Stimulated activated CD8-positive, alpha-beta memory T cell treated with anti-CD3 and anti-CD28 coated beads, Interleukin-7, amount 100 ng/mL, for 1 hour (primary cell): ENCODE data around the gene PNMA8A.
"Not testable (repeated sequence)": the region's sequence is repeated elsewhere in the genome, so short reads cannot be mapped to it uniquely, and the experiment has no call there.

Experiments used
- DNase-seq, 2 donors: peaks; one replicate each; pipeline ENCODE4 v3.0.0-alpha.2; 2020; ENCODE audit warnings: low read depth in 2 of 2

The PNMA8A gene

DNA sequence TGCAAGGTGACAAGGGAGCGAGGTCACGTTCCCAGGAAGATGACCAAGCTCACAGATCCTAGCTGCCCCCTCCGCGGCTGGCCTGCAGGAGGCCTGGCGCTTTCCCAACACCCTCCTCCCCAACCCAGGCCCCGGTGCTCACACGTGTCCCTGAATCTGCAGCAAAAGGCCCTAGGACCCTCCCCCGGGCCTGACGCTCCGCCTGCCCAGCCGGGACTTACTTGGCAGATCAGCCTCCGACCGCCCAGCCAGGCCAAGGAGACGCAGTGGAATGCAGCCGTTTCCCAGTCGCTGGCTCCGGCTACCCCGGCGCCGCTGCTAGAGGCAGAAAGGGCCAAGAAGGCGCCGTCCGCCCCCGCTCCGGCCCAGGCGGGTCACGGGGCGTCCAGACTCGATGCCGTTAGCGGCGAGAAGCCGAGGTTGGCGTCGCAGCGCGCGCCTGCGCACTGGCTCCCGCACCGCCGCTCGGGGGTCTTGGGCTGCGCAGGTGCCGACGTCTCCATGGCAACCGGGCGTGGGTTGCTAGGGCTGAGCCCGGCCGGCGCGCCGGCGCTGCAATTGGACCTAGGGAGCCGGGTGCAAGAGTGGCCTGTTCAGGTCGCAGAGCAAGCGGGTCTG lies at the start of gene PNMA8A:
PNMA8A (minus strand) TSS at position 448 of the 618 bp plus-strand sequence. CDS start 528 bp downstream, outside the sequence.
- no peak for DNase-seq

- DNase-seq: no peak
Observed at GRCh38 chr19:46520616-46521015, 49.3 kb upstream of the PNMA8A start.

GRCh38 chr19:46517471-46517870 lies 46.1 kb upstream of the PNMA8A start:
- no peak for DNase-seq

- DNase-seq: no peak
Observed at GRCh38 chr19:46515879-46516350, 44.6 kb upstream of the PNMA8A start.

- no peak for DNase-seq
Observed at GRCh38 chr19:46515290-46515609, 43.9 kb upstream of the PNMA8A start.

- no peak for DNase-seq
Observed at GRCh38 chr19:46514589-46515289, 43.4 kb upstream of the PNMA8A start.

DNA sequence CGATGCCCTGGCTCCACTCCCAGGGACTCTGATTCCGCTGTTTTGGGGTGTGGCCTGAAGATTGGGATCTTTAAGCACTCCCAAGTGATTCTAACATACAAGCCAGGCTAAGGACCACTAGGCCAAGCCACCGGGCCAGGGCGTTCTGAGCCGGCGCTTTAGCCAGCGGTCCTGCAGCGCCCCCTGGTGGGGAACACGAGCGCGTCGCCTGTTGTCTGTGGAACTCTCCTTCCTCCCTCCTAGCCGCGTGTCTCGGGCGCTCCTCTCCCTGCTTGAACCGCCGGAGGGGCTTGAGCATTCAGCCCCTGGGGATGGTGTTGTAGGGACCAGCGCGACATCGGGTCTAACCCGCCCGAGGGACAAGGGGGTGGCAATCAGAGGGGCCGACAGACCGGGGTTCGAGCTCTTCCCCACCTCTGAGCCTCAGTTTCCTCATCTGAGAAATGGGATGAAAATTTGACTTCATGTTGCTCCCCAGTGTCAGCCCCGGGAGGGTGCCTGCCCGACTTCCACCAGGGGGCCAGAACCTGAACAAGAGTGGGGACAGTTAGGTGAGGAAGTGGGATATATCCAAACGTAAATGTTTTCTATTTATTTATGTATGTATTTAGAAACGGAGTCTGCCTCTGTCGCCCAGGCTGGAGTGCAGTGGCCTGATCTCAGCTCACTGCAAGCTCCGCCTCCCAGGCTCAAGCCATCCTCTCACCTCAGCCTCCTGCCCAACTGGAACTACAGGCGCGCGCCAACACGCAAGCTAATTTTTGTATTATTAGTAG lies 42.3 kb upstream of the PNMA8A start:
- DNase-seq: peak; percentile 54 to 72

DNA sequence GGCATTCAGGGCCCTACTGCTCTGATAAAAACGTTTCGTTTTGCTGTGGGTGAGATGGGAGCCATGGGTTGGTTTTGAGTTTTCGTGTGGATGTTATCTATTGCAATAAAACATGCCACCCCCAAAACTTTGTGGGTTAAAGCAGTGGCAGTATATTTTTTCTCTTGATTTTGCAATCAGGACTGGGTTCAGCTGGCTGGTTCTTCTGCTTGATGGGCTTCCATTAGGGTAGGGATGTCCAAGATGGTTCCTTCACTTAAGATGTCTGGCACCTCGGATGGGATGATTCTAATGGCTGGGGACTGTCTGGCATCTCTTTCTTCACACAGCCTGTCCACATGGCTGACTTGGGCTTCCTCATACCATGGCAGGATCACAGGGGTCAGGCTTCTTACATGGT lies 39.9 kb upstream of the PNMA8A start:
- no peak for DNase-seq

GRCh38 chr19:46508206-46508605 lies 36.8 kb upstream of the PNMA8A start:
- DNase-seq: no peak

GRCh38 chr19:46503848-46504453 lies 32.6 kb upstream of the PNMA8A start:
- no peak for DNase-seq

DNA sequence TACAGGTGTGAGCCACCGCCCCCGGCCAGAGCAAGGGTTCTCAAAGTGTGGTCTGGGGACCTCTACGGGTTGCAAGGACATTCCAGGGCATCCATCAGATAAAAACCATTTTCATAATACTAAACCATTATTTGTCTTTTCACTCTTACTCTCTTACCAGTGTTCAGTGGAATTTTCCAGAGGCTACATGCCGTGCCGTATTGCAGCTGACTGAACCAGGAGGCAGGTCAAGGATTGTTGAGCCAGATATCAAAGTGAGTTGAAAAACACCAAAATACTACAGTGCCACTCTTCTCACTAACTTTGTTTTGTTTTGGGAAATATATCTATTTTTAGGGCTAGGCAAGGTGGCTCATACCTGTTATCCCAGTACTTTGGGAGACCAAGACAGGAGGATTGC lies 31.5 kb upstream of the PNMA8A start:
- no peak for DNase-seq

- no peak for DNase-seq
Observed at GRCh38 chr19:46499692-46500091, 28.3 kb upstream of the PNMA8A start.

- no peak for DNase-seq
Observed at GRCh38 chr19:46497773-46498172, 26.4 kb upstream of the PNMA8A start.

- not testable (repeated sequence) for DNase-seq
Observed at GRCh38 chr19:46496886-46497285, 25.5 kb upstream of the PNMA8A start.

DNA sequence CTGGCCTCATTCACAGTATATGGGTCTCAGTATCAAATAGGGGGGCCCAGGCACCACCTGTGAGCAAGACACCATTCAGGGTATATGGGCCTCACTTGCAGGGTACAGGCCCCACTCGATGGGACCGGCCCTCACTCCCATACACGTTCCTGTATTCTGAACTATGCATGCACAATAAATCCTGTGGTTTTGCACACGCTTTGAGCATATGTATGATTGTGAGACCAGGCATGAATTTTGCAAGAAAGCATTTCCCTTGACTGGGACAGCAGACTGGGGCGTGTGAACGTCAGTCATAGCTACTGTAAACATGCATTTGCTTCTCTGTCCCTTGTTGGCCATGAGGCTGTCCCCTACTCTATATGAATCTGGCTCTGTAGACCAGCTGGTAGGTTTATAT lies 24.9 kb upstream of the PNMA8A start:
- no peak for DNase-seq

DNA sequence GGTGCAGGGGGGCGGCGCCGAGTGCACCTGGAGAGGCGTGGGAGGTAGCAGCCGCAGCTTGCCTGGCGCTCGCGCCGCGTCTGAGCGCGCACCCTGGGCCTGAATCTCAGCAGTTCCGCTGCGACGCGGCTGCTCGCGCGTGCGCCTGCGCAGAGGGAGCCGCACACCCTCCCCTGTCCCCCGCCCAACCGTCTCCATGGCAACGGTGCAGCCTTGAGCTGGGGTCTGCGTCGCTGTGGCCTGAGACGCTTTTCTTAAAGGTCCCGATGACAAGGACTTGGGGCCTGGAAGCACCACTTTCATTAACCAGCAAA lies 24.4 kb upstream of the PNMA8A start, which contains the start of gene PNMA8B:
PNMA8B (minus strand) TSS at position 82 of the 314 bp plus-strand sequence. CDS start 402 bp downstream, outside the sequence.
- DNase-seq: no peak

GRCh38 chr19:46494941-46495785 lies 23.8 kb upstream of the PNMA8A start:
- DNase-seq: no peak

DNA sequence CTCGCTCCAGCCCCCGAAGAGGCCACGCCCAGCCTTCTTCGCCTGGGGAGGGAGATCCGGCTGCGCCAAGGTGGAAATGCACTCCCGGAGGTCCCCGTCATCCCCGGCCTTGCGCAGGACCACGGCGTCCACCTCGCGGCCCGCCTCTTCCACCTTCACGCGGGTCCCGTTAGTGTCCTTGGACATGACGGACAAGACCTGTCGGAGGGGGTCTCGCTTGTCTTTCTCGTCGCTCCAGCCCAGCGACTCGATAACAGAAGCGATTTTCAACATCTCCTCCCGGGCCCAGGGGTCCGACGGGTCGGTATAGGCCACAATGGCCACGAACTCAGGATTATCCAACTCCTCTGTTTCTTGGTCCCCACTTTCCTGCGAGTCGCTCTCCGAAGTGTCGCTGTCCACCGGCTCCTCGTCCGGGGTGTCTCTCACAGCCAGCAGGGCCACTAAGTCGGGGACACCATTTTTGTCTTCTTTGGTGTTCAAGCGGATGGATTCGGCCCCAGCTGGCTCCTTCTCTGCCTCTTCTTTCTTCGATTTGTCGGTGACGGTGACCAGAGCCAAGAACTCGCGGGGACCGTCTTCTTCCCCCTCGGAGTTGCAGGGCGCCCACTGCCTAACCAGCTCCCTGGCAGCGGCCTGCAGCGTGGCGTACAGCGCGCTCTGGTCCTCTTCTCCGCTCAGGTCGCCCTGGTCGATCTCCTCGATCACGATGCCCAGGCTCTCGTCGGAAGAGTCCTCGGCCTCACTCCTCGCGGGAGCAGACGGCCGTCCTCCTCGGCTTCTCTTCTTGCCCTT lies 23.0 kb upstream of the PNMA8A start:
- no peak for DNase-seq

GRCh38 chr19:46493236-46494145 lies 22.1 kb upstream of the PNMA8A start:
- no peak for DNase-seq

DNA sequence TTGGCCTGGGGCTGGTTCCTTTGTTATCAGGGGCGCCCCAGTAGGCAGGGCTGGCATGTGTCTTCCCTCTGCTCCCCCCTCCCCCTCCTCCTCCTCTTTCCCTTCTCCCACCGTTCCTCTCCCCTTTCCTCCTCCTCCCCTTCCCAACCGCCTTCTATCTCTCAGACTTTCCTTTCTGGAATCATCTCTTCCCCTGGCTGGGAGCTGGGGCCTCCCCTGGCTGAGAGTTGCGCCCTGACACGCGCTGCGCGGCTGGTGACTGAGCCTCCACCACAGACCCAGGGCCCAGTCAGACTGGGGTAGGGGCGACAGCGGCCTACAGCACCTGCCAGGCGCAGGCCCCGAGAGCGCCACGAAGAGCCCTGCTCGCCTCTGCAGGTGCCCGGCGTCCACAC lies 21.5 kb upstream of the PNMA8A start:
- DNase-seq: no peak
